OCI-LY7 (cell line): Measurements from ENCODE around the gene ACBD7.

Experiments
- EZH2phosphoT487 ChIP-seq: fragments of 200-600 bp; sonication (generic); IDR thresholded peaks from 2 replicates; pipeline ENCODE4 v1.6.1; 2018; ENCODE audit warnings: low read depth, borderline replicate concordance, mild to moderate bottlenecking, mixed run types, antibody characterized with exemption, low read length, moderate library complexity, mixed read lengths
- TF ChIP-seq, protein P1 (sequence below): fragments of 200-600 bp; sonication (generic); conservative IDR thresholded peaks from 2 replicates; pipeline ENCODE4 v1.5.1; 2014; ENCODE audit warnings: mild to moderate bottlenecking, antibody characterized with exemption, low read length, moderate library complexity, mixed read lengths

DNA sequence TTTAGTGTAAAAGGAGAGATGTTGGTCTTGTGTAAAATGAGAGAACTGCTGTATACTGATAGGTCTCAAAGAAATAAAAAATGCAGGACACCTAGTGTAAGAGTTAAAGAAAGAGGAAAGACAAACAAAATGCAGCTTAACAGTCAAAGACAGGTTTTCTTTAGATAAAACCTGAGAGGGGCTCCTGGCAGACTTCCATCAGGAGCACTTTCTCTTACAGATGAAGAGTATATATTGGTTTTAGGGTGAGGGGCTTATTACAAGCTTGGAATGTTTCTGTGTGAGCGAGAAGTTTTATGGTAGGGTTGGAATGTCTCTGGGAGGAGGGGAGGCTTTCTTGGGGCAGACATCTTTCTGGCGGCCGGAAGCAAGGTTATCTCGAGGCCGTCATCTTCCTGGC lies 16.2 kb downstream of the ACBD7 start:
- TF ChIP-seq, protein P1, sequence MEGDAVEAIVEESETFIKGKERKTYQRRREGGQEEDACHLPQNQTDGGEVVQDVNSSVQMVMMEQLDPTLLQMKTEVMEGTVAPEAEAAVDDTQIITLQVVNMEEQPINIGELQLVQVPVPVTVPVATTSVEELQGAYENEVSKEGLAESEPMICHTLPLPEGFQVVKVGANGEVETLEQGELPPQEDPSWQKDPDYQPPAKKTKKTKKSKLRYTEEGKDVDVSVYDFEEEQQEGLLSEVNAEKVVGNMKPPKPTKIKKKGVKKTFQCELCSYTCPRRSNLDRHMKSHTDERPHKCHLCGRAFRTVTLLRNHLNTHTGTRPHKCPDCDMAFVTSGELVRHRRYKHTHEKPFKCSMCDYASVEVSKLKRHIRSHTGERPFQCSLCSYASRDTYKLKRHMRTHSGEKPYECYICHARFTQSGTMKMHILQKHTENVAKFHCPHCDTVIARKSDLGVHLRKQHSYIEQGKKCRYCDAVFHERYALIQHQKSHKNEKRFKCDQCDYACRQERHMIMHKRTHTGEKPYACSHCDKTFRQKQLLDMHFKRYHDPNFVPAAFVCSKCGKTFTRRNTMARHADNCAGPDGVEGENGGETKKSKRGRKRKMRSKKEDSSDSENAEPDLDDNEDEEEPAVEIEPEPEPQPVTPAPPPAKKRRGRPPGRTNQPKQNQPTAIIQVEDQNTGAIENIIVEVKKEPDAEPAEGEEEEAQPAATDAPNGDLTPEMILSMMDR: no peak
- no peak for TF ChIP-seq EZH2phosphoT487
